ENCODE data around the gene QRICH1.

DNA sequence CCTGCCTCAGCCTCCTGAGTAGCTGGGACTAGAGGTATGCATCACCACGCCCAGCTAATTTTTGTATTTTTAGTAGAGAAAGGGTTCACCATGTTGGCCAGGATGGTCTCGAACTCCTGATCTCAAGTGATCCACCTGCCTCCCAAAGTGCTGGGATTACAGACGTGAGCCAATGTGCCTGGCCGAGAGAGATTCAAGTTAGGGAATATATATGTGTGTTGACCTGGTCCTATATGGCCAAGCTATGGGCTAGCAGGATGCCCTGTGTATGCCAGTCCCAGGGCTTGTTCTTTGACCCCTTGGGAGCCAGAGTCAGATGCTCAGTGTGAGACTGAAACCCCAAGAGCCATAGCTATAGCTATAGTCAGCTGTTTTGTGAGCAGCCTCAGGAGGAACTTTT lies 70.1 kb downstream of the QRICH1 start:
- TF ChIP-seq, protein P1, sequence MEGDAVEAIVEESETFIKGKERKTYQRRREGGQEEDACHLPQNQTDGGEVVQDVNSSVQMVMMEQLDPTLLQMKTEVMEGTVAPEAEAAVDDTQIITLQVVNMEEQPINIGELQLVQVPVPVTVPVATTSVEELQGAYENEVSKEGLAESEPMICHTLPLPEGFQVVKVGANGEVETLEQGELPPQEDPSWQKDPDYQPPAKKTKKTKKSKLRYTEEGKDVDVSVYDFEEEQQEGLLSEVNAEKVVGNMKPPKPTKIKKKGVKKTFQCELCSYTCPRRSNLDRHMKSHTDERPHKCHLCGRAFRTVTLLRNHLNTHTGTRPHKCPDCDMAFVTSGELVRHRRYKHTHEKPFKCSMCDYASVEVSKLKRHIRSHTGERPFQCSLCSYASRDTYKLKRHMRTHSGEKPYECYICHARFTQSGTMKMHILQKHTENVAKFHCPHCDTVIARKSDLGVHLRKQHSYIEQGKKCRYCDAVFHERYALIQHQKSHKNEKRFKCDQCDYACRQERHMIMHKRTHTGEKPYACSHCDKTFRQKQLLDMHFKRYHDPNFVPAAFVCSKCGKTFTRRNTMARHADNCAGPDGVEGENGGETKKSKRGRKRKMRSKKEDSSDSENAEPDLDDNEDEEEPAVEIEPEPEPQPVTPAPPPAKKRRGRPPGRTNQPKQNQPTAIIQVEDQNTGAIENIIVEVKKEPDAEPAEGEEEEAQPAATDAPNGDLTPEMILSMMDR (IDR thresholded peaks at IDR 0.05): no peak
- TF ChIP-seq POLR2A (IDR thresholded peaks at IDR 0.05): no peak

All from uterus (tissue), 2 donors.